ENCODE results near the gene TACR1. TPM values are rescaled to one million over a fixed set of nuclear protein-coding genes. Genes with fewer than 3 reads are reported as not detected.
A peak's percentile ranks its signal among the peaks of the same experiment; 100 is the strongest.

Gene TACR1
- total RNA-seq, 1 experiment from 2014 or later = not detected

- no peak for DNase-seq (ENCODE audit: low read depth)
These were observed 175.5 kb downstream of the TACR1 start for GRCh38 chr2:75023666-75024455.

- peak; percentile 29 for DNase-seq (ENCODE audit: low read depth)
These were observed 176.8 kb downstream of the TACR1 start for GRCh38 chr2:75022516-75022915.

GRCh38 chr2:75021672-75022071, 177.6 kb downstream of the TACR1 start:
- peak; percentile 26 for DNase-seq (ENCODE audit: low read depth)

GRCh38 chr2:75020476-75020875, 178.8 kb downstream of the TACR1 start:
- no peak for DNase-seq (ENCODE audit: low read depth)

GRCh38 chr2:75019790-75020189, 179.5 kb downstream of the TACR1 start:
- DNase-seq (ENCODE audit: low read depth) = no peak

- DNase-seq (ENCODE audit: low read depth) = no peak
These were observed 181.2 kb downstream of the TACR1 start for GRCh38 chr2:75018162-75018561.

- no peak for DNase-seq (ENCODE audit: low read depth)
These were observed 187.2 kb downstream of the TACR1 start for GRCh38 chr2:75012080-75012479.

- no peak for DNase-seq (ENCODE audit: low read depth)
These were observed 188.7 kb downstream of the TACR1 start for GRCh38 chr2:75010571-75010970.

- DNase-seq (ENCODE audit: low read depth) = no peak
These were observed 191.5 kb downstream of the TACR1 start for GRCh38 chr2:75007819-75008218.

GRCh38 chr2:75007061-75007460, 192.3 kb downstream of the TACR1 start:
- no peak for DNase-seq (ENCODE audit: low read depth)

- no peak for DNase-seq (ENCODE audit: low read depth)
These were observed 193.3 kb downstream of the TACR1 start for GRCh38 chr2:75006041-75006440.

GRCh38 chr2:75003773-75004172, 195.5 kb downstream of the TACR1 start:
- DNase-seq (ENCODE audit: low read depth) = no peak

GRCh38 chr2:75003276-75003675, 196.0 kb downstream of the TACR1 start:
- no peak for DNase-seq (ENCODE audit: low read depth)

GRCh38 chr2:75002007-75002406, 197.3 kb downstream of the TACR1 start:
- DNase-seq (ENCODE audit: low read depth) = no peak

GRCh38 chr2:74999468-74999867, 199.9 kb downstream of the TACR1 start:
- no peak for DNase-seq (ENCODE audit: low read depth)

Other genes with a start within 250 kb of the TACR1 start
- gene POLE4, start 240.9 kb downstream of the TACR1 start, total RNA-seq (2014; rRNA removed) = 31.4 and 31.9 TPM in 2 replicates

All from LHCN-M2 (cell line).